AML-193 (cell line): Measurements from ENCODE around the gene NUDT3.
"Not testable (repeated sequence)": the region's sequence is repeated elsewhere in the genome, so short reads cannot be mapped to it uniquely, and the experiment has no call there.

Experiments used
- DNase-seq, 2 experiments: peaks; one replicate each; lab custom pipeline; 2025; lab: John Stamatoyannopoulos, UW

Gene NUDT3

DNA sequence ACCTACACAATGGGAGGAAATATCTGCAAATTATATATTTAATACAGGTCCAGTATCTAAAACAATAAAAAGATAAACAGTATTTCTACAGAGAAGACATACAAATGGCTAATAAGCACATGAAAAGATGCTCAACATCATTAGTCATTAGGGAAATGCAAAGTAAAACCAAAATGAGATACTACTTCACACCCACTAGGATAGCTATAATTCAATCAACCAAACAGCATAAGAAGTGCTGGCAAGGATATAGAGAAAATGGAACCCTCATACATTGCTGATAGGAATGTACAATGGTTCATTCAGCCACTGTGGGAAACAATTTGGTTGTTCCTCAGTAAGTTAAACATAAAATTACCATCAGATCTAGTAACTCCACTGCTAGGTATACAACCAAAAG lies 48.7 kb downstream of the NUDT3 start:
- DNase-seq: no peak

DNA sequence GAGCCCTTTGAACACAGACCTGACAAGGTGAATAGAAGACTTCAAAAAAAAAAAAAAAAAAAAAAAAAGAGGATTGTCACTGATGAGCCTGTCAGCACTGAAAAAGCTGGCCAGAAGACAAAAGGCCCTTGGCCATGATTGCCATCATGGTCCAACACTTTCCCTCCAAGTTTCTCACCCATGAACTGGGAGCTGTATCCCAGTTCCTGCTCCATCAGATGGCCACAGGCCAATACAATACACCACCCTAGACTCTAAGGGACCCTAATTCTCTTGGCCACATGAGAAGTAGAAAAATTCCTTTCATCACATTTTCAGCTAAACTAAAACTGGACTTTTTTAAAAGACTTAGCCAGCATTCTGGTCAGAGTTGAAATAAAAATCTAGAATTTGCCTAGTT lies 50.2 kb downstream of the NUDT3 start:
- DNase-seq: no peak

DNA sequence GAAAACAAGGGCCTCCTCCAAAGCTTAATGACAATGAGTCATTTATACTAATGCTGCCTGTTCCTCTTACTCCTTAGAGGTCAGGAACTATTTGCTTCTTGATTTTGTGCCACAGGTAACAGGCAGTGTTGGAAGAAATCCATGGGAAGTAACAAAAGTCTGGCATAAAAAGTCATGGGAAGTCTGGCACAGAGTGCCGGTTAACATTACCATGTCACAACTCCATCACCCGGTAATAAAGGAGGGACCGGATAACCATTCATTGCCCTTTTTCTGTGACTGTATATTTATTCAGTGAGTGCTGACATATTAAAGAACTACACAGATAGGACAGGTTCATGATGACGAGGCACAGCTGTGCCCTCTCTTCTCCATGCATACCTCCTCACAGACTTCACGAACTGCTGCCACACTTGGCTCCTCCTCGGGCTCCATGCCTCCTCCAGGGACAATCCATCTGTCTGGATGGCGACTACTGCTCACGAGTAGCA lies 50.9 kb downstream of the NUDT3 start:
- DNase-seq: no peak

DNA sequence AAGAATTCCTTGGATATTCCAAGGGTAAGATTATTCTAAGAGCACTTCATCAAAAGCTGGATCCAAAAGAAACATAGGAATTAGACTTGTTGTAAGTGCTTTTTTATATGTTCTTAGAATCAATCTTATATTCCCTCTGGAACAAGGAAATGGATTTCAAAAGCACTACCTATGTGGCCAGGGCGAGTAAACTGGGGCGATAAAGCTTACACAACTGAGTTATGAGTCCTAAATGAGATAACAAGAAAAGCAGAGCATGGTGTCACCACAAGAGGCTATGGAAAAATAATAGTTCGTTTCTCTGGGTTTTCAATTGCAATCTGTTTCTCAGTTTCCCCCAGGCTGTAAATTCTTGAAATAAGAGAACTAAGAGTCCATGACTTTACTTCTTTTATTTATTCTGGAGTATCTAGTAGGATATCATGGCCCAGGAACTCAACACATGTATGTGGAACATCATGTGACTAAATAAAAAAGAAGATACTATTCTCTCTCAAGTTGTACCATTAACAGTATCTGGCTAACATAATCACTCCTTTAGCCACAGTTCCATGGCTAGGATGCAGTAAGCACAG lies 51.5 kb downstream of the NUDT3 start:
- no peak for DNase-seq

DNA sequence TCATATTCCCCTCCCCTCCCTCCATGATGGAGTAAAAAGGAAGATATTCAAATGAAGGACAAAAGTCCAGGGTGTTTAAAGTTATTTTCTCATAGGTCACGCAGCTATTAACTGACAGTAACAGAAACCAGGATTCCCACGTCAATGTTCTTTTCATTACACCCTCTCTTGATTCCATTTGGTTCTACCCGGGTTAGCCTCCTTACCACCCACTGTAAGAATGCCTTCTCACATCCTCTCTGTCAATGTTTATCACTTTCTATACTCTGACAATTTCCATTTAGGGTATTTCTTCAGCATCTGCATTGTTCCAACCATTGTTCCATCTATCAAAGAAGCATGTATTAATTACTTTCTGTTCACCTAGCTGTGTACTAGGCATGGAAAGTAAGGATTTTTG lies 52.1 kb downstream of the NUDT3 start:
- DNase-seq: no peak

DNA sequence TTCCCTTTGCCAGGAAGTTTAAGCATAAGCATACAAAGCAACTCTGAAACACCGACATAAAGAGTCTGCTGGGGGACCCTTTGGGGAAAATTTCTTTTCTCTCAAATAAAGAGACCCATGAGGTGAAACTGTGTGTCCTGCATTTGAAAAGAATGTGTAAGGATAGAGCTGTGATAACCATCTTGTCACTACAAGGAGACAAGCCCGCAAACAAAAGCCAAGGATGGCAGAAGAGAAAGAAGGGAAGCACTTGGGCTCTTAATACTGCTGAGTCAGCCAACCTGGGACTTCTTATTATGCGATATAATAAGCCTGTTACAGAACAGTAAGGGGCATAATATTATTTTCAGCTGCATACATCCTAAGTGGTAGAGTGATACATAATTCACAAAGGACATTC lies 52.5 kb downstream of the NUDT3 start:
- no peak for DNase-seq

DNA sequence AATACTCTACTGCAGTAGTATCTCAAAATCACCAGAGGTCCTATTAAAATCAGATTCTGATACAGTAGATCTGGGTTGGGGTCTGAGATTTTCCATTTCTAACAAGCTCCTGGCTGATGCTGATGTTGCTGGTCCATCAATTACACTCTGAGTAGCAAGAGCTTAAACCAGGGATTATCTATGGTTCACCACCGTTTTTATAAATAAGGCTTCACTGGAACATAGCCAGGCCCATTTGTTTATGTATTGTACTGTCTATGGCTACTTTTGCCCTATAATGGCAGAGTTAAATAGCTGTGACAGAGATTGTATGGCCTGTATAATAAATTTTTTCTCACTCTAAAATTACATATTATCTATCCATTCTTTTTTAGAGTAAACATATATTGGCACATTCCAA lies 53.0 kb downstream of the NUDT3 start:
- DNase-seq: no peak

DNA sequence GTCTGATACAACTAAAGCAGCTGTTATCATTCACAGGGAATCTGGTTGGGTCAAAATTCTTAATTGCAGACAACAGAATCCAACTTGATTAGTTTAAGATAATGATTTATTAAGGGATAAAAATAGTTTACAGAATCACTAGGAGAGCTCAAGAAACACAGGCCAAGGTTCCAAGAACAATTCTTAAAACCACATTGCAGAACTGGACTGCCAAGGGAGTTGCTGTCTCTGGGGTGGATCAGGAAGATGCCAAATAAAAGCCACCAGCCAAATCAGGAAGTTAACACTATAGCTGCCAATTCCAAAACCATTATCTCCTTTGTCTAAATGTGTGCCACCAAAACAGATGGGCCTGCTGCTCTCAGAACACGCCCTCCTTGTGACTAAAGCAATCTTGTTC lies 53.7 kb downstream of the NUDT3 start:
- DNase-seq: no peak

DNA sequence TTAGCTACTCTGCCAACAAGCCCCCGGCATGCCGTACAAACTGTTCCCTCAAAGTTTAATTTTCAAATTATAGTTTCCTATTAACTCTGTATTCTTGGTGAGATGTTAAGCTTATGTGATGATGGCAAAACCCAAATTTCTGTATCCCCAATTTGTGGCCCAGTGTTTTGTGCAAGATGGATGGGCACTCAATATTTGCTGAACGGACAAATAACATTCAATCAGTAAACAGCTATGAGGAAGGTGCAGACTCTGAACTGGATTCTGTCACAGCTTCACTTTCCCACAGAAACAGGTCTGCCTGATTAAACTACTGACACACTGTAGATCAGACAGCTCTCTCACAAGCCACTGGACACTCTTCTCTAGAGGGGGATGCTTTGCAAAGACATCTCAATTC lies 54.1 kb downstream of the NUDT3 start:
- no peak for DNase-seq

DNA sequence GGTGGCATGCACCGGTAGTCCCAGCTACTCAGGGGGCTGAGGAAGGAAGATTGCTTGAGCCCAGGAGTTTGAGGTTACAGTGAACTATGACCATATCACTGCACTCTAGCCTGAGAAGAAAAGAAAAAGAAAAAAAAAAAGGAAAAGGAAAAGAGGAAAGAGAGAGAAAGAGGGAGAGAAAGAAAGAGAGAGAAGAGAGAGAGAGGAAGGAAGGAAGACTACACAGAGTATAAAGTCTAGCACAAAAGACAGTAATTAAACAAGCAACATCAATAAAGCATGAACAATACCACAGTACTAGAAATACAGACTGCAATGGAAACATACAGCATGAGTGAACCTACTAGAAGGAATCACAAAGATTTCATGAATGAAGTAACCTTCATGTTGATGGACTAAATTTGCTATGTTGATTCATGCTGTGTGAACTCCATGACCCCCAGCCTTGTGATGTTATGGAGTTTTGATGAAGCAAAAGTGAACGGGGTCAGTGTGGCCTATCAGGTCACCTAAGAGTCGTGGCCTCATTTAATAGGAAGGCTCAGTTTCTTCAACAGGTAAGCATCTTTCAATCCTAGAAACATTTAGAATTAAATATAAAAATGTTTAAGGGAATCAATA lies 57.6 kb downstream of the NUDT3 start:
- DNase-seq: no peak

DNA sequence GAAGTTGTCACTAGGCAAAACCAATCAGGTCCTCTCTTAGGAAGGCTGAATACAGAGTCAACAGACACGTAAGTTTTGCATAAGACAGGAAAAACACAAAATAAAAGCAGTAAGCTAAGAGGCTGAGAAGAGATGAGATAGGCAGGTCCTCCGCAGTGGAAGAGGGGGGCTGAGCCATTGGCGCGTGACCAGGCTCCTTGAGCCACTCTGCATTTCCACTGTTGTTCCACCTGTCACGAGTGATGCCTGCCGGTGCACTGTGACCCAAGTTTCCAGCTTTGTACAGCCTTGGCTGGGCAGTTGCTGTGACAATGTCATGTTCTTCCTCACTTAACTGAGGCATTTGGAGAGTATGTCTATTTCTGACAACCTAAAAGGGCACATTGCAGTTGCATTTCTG lies 58.6 kb downstream of the NUDT3 start:
- no peak for DNase-seq

DNA sequence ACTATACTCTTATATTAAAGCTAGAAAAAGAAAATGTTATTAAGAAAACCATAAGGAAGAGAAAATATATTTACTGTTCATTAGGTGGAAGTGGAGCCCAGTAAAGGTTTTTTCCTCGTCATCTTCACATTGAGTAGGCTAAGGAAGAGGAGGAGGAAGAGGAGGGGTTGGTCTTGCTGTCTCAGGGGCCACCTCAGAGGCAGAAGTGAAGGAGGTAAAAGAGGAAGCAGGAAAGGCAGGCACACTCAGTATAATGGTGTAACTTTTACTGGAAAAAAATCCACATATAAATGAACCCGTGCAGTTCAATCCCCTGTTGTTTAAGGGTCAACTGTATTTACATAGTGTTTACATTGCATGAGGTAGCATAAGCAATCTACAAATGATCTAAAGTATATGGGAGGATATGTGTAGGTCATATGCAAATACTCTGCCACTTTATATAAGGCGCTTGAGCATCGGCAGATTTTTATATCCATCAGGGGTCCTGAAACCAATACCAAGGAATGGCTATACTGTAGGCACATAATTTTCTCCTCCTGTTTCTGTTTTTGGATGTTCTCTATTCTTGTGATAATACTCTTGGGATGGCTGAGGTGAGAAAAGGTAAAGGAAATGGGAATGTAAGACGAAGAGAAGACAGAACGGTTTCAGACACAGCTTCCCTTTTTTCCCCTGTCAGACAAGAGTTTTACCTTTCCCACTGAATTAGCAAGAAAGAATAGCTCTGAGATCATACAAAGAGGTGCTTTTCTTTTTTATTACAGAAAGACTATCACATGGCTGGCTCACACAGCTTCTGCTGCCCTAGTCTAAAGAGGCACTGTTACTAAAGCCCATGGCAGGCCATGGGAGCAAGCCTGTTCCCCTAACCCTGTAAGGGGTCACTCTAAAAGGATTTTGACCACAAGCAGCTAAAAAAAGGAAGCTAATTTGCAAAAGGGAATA lies 59.9 kb downstream of the NUDT3 start:
- DNase-seq: peak; percentile 47 to 78

DNA sequence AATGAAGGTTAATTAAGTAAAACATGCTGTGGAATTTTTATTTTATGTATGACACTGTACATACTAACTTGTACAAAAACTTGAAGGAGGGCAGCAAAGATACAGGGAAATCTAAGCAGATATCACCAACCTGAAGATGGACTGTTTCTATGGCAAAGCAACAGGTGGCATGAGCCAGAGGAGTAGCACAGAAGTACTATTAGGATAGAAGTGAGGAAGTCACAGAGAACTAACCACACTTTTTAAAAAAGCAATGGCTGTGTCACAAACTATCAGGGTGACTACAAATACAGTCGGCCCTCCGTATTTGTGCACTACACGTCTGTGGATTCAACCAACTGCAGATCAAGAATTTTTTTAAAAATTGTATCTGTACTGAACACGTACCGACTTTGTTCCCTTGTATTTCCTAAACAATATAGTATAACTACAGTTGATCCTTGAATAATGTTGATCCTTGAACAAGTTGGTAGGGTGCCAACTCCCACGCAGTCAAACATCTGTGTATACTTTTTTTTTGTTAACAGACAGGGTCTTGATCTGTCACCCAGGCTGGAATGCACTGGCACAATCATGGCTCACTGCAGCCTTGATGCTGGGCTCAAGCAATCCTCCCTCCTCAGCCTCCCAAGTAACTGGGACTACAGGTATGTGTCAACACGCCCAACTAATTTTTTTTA lies 61.0 kb downstream of the NUDT3 start:
- DNase-seq: no peak

DNA sequence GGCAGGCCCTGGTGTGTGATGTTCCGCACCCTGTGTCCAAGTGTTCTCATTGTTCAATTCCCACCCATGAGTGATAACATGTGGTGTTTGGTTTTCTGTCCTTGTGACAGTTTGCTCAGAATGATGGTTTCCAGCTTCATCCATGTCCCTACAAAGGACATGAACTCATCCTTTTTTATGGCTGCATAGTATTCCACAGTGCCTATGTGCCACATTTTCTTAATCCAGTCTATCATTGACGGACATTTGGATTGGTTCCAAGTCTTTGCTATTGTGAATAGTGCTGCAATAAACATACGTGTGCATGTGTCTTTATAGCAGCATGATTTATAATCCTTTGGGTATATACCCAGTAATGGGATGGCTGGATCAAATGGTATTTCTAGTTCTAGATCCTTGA lies 62.7 kb downstream of the NUDT3 start:
- DNase-seq: not testable (repeated sequence)

DNA sequence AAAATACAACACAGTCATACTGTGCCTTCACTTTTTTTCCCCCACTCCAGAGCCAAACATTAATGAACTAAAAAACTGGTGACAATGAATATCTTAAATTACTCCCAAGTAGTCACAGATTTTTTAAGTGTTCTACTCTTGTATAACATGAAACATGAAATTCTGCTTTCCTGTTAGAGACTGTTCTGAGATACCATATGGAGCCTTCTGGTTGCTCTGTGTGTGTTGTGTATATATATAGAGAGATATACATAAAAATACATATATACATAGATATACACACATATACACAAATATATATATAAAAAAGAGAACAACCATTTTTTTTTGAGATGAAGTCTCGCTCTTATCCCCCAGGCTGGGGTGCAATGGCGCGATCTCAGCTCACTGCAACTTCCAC lies 63.5 kb downstream of the NUDT3 start:
- no peak for DNase-seq

DNA sequence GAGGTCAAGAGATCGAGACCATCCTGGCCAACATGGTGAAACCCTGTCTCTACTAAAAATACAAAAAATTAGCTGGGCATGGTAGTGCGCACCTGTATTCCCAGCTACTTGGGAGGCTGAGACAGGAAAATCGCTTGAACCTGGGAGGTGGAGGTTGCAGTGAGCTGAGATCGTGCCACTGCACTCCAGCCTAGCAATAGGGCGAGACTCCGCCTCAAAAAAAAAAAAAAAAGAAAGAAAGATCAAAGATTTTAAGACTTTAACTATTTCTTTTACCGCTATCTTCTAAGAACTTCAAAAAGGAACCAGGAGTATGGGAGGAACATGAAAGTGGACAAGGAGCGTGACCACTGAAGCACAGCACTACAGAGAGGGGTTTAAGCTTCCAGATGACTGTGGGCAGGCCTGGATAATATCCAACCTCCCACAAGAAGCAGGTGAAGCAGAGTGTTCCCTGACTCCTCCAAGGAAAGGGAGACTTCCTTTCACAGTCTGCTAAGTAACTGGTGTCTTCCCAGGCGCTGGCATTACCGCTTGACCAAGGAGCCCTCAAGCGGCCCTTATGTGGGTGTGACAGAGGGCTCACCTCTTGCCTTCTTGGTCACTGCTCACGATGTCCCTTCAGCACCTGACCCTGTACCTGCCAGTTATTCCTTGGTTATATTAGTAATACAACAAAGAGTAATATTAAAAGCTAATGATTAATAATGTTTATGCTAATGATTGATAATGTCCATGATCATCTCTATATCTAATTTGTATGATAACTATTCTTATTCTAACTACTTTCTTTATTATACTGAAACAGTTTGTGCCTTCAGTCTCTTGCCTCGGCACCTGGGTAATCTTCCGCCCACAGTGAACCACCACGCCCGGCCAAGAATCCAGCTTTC lies 64.9 kb downstream of the NUDT3 start:
- DNase-seq: not testable (repeated sequence)

DNA sequence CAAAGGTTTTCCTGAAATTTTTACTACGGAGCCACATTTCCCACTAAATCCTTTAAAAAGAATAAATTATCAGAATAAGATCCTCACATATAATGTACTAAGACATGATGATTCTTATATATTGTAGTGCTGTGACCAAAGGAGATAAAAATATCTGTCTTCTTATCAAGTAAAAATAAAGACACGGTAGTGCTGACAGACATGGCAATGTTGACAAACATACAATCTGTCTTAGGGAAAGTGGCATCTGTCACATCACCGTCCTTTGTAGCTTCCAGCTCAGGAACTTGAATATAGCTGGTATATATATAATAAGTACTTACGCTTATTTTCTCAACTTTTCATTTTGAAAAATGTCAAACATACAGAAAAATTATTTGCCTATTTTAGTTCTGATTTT lies 66.8 kb downstream of the NUDT3 start:
- DNase-seq: no peak

DNA sequence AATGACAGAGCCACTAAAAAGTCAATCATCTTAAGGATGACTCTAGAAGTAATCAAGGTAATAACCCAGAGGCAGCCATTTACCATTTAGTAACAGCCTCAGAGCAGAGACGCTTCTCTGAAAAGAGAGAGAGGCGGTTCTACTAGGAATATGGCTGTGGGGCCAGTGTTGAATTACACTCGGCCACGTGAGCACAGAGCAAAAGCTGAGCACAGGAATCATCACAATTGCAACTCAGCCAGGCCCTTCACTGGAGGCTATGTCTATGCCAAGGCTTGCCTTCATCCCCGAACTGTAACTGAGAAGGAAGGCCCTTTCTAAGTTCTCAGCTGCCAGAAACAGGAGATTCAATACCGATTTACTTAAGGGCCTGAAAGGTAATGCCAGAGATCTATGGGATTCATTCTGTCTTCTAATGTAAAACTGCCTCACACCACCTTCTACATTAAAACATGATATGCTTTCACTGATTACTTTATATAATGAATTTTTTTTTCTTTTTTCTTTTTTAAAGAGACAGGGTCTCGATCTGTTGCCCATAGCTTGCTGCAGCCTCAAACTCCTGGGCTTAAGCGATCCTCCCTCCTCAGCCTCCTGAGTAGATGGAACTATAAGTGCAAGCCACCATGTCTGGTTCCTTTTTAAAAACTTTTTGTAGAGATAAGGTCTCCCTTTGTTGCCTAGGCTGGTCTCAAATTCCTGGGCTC lies 67.6 kb downstream of the NUDT3 start:
- DNase-seq: no peak

DNA sequence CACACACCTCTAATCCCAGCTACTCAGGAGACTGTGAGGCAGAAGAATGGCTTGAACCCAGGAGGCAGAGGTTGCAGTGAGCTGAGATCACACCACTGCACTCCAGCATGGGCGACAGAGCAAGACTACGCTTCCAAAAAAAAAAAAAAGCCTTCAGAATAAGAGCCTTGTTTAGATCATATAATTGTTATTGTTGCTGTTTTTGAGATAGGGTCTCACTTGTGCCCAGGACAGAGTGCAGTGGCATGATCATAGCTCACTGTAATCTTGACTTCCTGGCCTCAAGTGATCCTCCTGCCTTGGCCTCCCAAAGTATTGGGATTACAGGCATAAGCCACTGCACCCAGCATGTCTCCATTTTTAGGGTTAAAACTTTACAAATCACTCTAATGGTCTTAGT lies 68.2 kb downstream of the NUDT3 start:
- not testable (repeated sequence) for DNase-seq

DNA sequence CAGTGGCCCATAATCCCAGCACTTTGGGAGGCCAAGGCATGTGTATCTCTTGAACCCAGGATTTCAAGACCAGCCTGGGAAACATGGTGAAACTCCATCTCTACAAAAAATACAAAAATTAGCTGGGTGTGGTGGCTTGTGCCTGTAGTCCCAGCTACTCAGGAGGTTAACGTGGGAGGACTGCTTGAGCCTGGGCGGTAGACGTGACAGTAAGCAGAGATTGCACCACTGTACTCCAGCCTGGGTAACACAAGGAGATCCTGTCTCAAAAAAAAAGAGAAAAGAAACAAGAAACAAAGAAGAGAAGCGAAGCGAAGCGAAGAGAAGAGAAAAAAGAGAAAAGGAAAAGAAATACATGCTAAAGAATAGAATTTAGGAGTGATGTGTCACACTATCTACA lies 69.2 kb downstream of the NUDT3 start:
- DNase-seq: no peak

DNA sequence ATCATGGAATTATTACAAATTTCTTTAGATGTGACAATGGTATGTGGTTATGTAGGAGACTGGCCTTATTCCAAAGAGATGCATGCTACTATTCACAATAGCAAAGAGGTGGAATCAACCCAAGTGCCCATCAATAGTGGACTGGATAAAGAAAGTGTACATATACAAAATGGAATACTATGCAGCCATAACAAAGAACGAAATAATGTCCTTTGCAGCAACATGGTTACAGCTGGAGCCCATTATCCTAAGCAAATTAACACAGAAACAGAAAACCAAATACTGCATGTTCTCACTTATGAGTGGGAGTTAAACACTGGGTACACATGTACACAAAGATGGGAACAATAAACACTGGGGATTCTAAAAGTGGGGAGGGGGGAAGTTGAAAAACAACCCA lies 69.7 kb downstream of the NUDT3 start:
- DNase-seq: no peak
